ENCODE measurements around the gene CUL4B.
"Not testable (repeated sequence)": the region's sequence is repeated elsewhere in the genome, so short reads cannot be mapped to it uniquely, and the experiment has no call there.

Gene CUL4B

GRCh38 chrX:120522820-120523219, 37.9 kb downstream of the CUL4B start:
- no peak for DNase-seq (ENCODE audit: low read depth)

- no peak for DNase-seq (ENCODE audit: low read depth)
These were observed 42.8 kb downstream of the CUL4B start for GRCh38 chrX:120517936-120518335.

- DNase-seq (ENCODE audit: low read depth), result no peak
These were observed 46.5 kb downstream of the CUL4B start for GRCh38 chrX:120514236-120514635.

GRCh38 chrX:120512627-120513026, 48.1 kb downstream of the CUL4B start:
- no peak for DNase-seq (ENCODE audit: low read depth)

- DNase-seq (ENCODE audit: low read depth), result no peak
These were observed 48.5 kb downstream of the CUL4B start for GRCh38 chrX:120512222-120512621.

- DNase-seq (ENCODE audit: low read depth), result no peak
These were observed 56.2 kb downstream of the CUL4B start for GRCh38 chrX:120504569-120504968.

- DNase-seq (ENCODE audit: low read depth), result no peak
These were observed 61.3 kb downstream of the CUL4B start for GRCh38 chrX:120499301-120500072.

GRCh38 chrX:120490119-120490518, 70.6 kb downstream of the CUL4B start:
- not testable (repeated sequence) for DNase-seq (ENCODE audit: low read depth)

- DNase-seq (ENCODE audit: low read depth), result no peak
These were observed 74.0 kb downstream of the CUL4B start for GRCh38 chrX:120486786-120487185.

GRCh38 chrX:120485638-120486520, 74.9 kb downstream of the CUL4B start:
- peak; percentile 18 for DNase-seq (ENCODE audit: low read depth)

GRCh38 chrX:120485315-120485637, 75.5 kb downstream of the CUL4B start:
- no peak for DNase-seq (ENCODE audit: low read depth)

GRCh38 chrX:120477453-120477852, 83.3 kb downstream of the CUL4B start:
- no peak for DNase-seq (ENCODE audit: low read depth)

- DNase-seq (ENCODE audit: low read depth), result no peak
These were observed 84.0 kb downstream of the CUL4B start for GRCh38 chrX:120476714-120477113.

GRCh38 chrX:120475447-120475846, 85.3 kb downstream of the CUL4B start:
- DNase-seq (ENCODE audit: low read depth), result not testable (repeated sequence)
